ENCODE data around the gene PITPNC1. TPM values are rescaled to one million over a fixed set of nuclear protein-coding genes. Genes with fewer than 3 reads are reported as not detected.

PITPNC1 gene
- total RNA-seq, 4 donors from 2014 or later, result 7.6 to 30.1 (median 15.1) TPM

DNA sequence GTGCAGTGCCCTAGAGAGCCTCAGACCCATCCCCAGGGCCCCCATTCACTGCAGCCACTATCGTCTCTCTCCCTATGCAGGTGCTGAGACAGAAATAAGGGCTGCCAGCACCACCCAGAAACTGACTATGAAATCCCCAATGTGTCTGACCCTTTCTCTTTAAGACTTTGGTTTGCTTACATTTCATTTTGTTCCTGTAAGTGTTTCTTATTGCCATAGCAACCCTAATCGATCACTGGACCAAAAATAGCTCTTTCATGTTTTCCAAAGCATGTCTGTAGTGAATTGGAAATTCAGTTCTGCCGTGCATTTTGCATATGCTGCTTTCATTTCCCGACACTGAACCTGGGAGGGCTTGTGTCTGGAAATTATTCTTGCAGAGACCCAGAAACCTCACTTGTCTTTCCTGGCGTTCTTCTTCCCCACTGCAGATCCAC lies 192.0 kb downstream of the PITPNC1 start:
- Histone ChIP-seq H3K4me3 (no peak overlapping the region), H3K27me3 (no peaks in the 10 kb centered on the region), H3K4me1 (no peaks in the 10 kb centered on the region), H3K27ac (no peak overlapping the region), H3K36me3 (peaks cover 0 to 8% of the 10 kb centered on the region in 2 donors), H3K9me3 (no peaks in the 10 kb centered on the region)
- WGBS, 2 donors (ENCODE audit: low coverage in 1 of 2), result 49 to 78% methylated on average over 5 of the region's 5 CpGs
- no peak for ATAC-seq
- TF ChIP-seq POLR2A (IDR thresholded peaks at IDR 0.05), result no peak
- no peak for TF ChIP-seq EP300 (IDR thresholded peaks at IDR 0.05)
- TF ChIP-seq, protein P1, sequence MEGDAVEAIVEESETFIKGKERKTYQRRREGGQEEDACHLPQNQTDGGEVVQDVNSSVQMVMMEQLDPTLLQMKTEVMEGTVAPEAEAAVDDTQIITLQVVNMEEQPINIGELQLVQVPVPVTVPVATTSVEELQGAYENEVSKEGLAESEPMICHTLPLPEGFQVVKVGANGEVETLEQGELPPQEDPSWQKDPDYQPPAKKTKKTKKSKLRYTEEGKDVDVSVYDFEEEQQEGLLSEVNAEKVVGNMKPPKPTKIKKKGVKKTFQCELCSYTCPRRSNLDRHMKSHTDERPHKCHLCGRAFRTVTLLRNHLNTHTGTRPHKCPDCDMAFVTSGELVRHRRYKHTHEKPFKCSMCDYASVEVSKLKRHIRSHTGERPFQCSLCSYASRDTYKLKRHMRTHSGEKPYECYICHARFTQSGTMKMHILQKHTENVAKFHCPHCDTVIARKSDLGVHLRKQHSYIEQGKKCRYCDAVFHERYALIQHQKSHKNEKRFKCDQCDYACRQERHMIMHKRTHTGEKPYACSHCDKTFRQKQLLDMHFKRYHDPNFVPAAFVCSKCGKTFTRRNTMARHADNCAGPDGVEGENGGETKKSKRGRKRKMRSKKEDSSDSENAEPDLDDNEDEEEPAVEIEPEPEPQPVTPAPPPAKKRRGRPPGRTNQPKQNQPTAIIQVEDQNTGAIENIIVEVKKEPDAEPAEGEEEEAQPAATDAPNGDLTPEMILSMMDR (IDR thresholded peaks at IDR 0.05), result no peak

DNA sequence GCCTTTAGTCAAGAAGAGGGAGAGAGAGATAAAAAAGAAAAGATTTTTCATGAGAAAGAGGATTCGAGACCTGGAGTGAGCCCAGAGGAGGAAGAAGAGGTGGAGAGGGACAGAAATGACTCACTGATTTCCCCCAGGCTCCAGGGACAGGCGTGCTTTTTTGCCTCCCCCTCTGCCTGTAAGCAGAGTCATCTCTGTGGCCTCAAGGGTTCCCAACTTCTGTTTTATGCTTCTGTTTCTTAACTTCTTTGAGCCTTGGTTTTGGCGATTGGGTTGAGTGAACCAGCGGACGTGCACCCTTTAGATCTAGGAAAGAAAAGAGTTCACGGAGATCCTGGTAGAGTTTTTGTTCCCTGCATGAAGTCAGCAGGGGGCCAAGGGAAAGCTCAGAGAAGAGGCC lies 192.8 kb downstream of the PITPNC1 start:
- 73 to 78% methylated on average over 2 to 6 of the region's 6 CpGs for whole genome bisulfite sequencing, 2 donors (ENCODE audit: low coverage in 1 of 2)
- H3K27ac ChIP-seq, result no peak overlapping the region
- no peak for ATAC-seq
- peaks cover 0 to 8% of the 10 kb centered on the region in 2 donors for H3K36me3 ChIP-seq
- no peaks in the 10 kb centered on the region for H3K27me3 ChIP-seq
- H3K9me3 ChIP-seq, result no peaks in the 10 kb centered on the region
- H3K4me1 ChIP-seq, result no peaks in the 10 kb centered on the region
- H3K4me3 ChIP-seq, result no peak overlapping the region
- TF ChIP-seq EP300 (IDR thresholded peaks at IDR 0.05), result no peak
- TF ChIP-seq POLR2AphosphoS5 (IDR thresholded peaks at IDR 0.05), result no peak
- TF ChIP-seq, protein P1 (IDR thresholded peaks at IDR 0.05), result no peak
- TF ChIP-seq POLR2A (IDR thresholded peaks at IDR 0.05), result no peak

DNA sequence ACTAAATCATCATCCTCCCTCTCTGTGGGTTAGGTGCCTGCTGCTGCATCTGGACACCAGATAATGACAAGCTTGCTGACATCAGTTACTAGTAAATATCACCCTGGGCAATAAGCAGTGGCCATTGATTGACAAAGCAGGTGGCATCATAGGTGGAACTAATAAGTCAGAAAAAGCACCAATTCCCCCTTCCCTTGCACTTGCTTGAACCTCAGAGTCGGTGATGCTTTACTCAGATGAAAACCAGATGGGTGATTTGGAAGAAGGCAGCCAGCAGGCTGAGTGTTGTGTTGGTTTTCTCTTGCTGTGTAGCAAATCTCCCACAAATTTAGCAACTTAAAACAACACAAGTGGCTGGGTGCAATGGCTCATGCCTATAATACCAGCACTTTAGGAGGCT lies 193.7 kb downstream of the PITPNC1 start:
- no peak for ATAC-seq
- Histone ChIP-seq H3K27me3 (no peaks in the 10 kb centered on the region), H3K4me1 (no peaks in the 10 kb centered on the region), H3K27ac (no peak overlapping the region), H3K9me3 (no peaks in the 10 kb centered on the region), H3K36me3 (peaks cover 0 to 8% of the 10 kb centered on the region in 2 donors), H3K4me3 (no peak overlapping the region)
- TF ChIP-seq POLR2AphosphoS5 (IDR thresholded peaks at IDR 0.05) (no peak), POLR2A (IDR thresholded peaks at IDR 0.05) (no peak), EP300 (IDR thresholded peaks at IDR 0.05) (no peak)
- TF ChIP-seq, protein P1 (IDR thresholded peaks at IDR 0.05), result no peak
- no CpG with 5 or more reads among the region's 1 CpG for WGBS, 2 donors (ENCODE audit: low coverage in 1 of 2)

GRCh38 chr17:67571478-67571877 lies 194.4 kb downstream of the PITPNC1 start:
- WGBS, 2 donors (ENCODE audit: low coverage in 1 of 2), result 93% methylated on average over 5 of the region's 6 CpGs; no CpG with 5 or more reads in 1 of the 2 donors
- no peaks in the 10 kb centered on the region for H3K27me3 ChIP-seq
- no peak overlapping the region for H3K4me3 ChIP-seq
- TF ChIP-seq EP300 (IDR thresholded peaks at IDR 0.05) (no peak), POLR2AphosphoS5 (IDR thresholded peaks at IDR 0.05) (no peak), POLR2A (IDR thresholded peaks at IDR 0.05) (no peak)
- TF ChIP-seq, protein P1 (IDR thresholded peaks at IDR 0.05), result no peak
- no peak for ATAC-seq
- peaks cover 0 to 8% of the 10 kb centered on the region in 2 donors for H3K36me3 ChIP-seq
- H3K4me1 ChIP-seq, result no peaks in the 10 kb centered on the region
- no peak overlapping the region for H3K27ac ChIP-seq
- H3K9me3 ChIP-seq, result no peaks in the 10 kb centered on the region

DNA sequence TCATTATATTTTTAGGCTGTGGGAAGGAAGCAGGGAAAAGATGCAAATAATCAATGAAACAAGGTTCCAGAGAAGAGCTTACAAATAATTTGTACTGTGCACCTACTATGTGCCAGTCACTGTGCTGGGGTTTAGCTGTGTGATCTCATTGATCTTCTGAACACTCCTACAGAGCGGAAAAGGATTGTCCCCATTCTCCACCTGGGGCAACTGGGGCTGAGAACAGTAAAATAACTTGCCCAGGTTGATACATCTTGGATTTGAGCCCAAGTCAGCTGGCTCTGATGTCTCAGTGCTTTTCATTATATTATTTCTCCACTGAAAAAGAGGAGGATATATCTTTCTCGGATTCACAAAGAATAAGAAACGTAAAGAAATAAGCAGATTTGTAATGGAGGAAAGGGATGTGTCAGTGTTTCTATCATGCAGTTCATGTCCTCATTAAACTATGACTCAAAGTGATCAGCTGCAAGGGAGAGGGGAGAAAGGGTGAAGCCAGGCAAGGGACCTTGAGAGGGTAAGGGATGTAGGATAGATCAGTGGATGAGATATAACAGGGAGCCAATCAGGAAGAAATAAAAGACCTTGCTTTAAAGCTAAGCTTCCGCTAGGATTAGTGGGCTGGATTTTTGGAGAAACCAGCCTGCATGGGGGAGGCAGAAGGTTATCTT lies 197.0 kb downstream of the PITPNC1 start:
- WGBS, 2 donors (ENCODE audit: low coverage in 1 of 2), result 88 to 96% methylated on average over 3 to 4 of the region's 4 CpGs
- H3K27me3 ChIP-seq, result no peaks in the 10 kb centered on the region
- no peak overlapping the region for H3K27ac ChIP-seq
- no peak for TF ChIP-seq EP300 (IDR thresholded peaks at IDR 0.05)
- no peak for TF ChIP-seq POLR2A (IDR thresholded peaks at IDR 0.05)
- TF ChIP-seq, protein P1 (IDR thresholded peaks at IDR 0.05), result no peak
- no peak for TF ChIP-seq POLR2AphosphoS5 (IDR thresholded peaks at IDR 0.05)
- H3K36me3 ChIP-seq, result peaks cover 0 to 19% of the 10 kb centered on the region in 2 donors
- no peak for ATAC-seq
- no peaks in the 10 kb centered on the region for H3K9me3 ChIP-seq
- no peaks in the 10 kb centered on the region for H3K4me1 ChIP-seq
- H3K4me3 ChIP-seq, result no peak overlapping the region

Data from gastroesophageal sphincter (tissue), 4 donors.